PC-3 (cell line): ENCODE measurements around the gene MACROD1.

ENCODE experiments used
- EZH2 ChIP-seq: fragments of 300-600 bp; sonication (generic); IDR thresholded peaks from one replicate; pipeline ENCODE4 v1.6.1; 2017; ENCODE audit warnings: antibody characterized with exemption, mild to moderate bottlenecking, low read length; ENCODE audit not compliant: unreplicated experiment
- EZH2phosphoT487 ChIP-seq: fragments of 300-600 bp; sonication (generic); IDR thresholded peaks from 2 replicates; pipeline ENCODE4 v1.6.1; 2018; ENCODE audit warnings: mild to moderate bottlenecking, antibody characterized with exemption, low read length, borderline replicate concordance
- TF ChIP-seq, protein P1 (sequence below): fragments of 300-600 bp; sonication (generic); conservative IDR thresholded peaks from 2 replicates; pipeline ENCODE4 v1.5.1; 2017; ENCODE audit warnings: antibody characterized with exemption, low read depth, mild to moderate bottlenecking, low read length

DNA sequence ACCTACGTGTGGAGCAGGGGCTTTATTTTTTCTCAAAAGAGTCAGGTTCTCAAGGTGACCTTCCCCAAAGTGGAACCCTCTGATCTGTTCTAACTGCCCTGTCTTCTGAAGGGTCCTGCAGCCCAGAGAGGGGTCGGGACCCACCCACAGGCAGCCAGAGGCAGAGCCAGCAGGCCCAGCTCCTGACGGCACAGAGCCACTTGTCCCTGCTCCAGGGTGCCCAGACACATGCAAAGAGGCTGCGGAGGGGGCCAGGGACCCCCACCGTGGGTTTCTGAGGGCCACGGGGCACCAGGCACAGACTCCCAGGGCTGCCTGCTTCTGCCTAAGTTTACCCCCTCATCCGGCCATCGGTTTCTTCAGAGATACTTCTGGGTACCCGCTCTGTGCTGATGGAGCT lies 93.0 kb downstream of the MACROD1 start:
- TF ChIP-seq, protein P1, sequence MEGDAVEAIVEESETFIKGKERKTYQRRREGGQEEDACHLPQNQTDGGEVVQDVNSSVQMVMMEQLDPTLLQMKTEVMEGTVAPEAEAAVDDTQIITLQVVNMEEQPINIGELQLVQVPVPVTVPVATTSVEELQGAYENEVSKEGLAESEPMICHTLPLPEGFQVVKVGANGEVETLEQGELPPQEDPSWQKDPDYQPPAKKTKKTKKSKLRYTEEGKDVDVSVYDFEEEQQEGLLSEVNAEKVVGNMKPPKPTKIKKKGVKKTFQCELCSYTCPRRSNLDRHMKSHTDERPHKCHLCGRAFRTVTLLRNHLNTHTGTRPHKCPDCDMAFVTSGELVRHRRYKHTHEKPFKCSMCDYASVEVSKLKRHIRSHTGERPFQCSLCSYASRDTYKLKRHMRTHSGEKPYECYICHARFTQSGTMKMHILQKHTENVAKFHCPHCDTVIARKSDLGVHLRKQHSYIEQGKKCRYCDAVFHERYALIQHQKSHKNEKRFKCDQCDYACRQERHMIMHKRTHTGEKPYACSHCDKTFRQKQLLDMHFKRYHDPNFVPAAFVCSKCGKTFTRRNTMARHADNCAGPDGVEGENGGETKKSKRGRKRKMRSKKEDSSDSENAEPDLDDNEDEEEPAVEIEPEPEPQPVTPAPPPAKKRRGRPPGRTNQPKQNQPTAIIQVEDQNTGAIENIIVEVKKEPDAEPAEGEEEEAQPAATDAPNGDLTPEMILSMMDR: no peak
- TF ChIP-seq EZH2: no peak
- TF ChIP-seq EZH2phosphoT487: no peak
